CD8-positive, alpha-beta memory T cell (primary cell): ENCODE measurements around the gene PGBD5. TPM values are rescaled to one million over a fixed set of nuclear protein-coding genes. Genes with fewer than 3 reads are reported as not detected.
A peak's percentile ranks its signal among the peaks of the same experiment; 100 is the strongest.

Experiments
- CTCF ChIA-PET: fragments of 350-600 bp; sonication (Branson Sonifier 250); formaldehyde crosslinking; loops from one replicate; lab custom pipeline; 2021; ENCODE audit warnings: antibody characterized with exemption; lab: Charles Lee
- POLR2A ChIA-PET: fragments of 350-600 bp; sonication (Branson Sonifier 250); formaldehyde crosslinking; loops from one replicate; lab custom pipeline; 2021; ENCODE audit warnings: antibody characterized with exemption; lab: Charles Lee
- DNase-seq, 5 donors: peaks; one replicate each; pipeline versions ENCODE4 v3.0.0 to v3.0.0-alpha.2; 2020 to 2022; ENCODE audit warnings: mixed read lengths in 1 of 5
- H3K27ac ChIP-seq: one replicate; pipeline ENCODE4 v1.7.0; 2013; ENCODE audit warnings: low read depth, mild to moderate bottlenecking, low read length, moderate library complexity
- H3K27me3 ChIP-seq: 2 replicates; pipeline ENCODE4 v1.7.0; 2013; ENCODE audit warnings: low read length, mild to moderate bottlenecking; ENCODE audit not compliant: insufficient read depth, poor library complexity, severe bottlenecking
- H3K36me3 ChIP-seq: 2 replicates; pipeline ENCODE4 v1.7.0; 2013; ENCODE audit warnings: mild to moderate bottlenecking, low read length, moderate library complexity; ENCODE audit not compliant: insufficient read depth
- H3K4me1 ChIP-seq: 2 replicates; pipeline ENCODE4 v1.7.0; 2013; ENCODE audit warnings: mild to moderate bottlenecking, low read length, moderate library complexity; ENCODE audit not compliant: insufficient read depth
- H3K4me3 ChIP-seq: 2 replicates; pipeline ENCODE4 v1.7.0; 2013; ENCODE audit warnings: mild to moderate bottlenecking, low read length
- H3K9me3 ChIP-seq: 2 replicates; pipeline ENCODE4 v1.7.0; 2013; ENCODE audit warnings: mild to moderate bottlenecking, low read length
- H3K27ac Mint-ChIP-seq, 8 donors: one replicate each; pipeline ENCODE4 v1.8.0; 2020 to 2021; ENCODE audit warnings: mixed read lengths in 8 of 8, mild to moderate bottlenecking in 6 of 8, inconsistent platforms in 3 of 8, moderate library complexity in 3 of 8
- H3K27me3 Mint-ChIP-seq, 2 donors: one replicate each; pipeline ENCODE4 v1.8.0; 2020 to 2021; ENCODE audit warnings: mixed read lengths in 2 of 2, mild to moderate bottlenecking in 1 of 2, moderate library complexity in 1 of 2
- H3K36me3 Mint-ChIP-seq, 3 donors: one replicate each; pipeline ENCODE4 v1.8.0; 2020 to 2021; ENCODE audit warnings: mixed read lengths in 3 of 3, inconsistent platforms in 1 of 3, mild to moderate bottlenecking in 1 of 3
- H3K4me1 Mint-ChIP-seq, 3 donors: one replicate each; pipeline ENCODE4 v1.8.0; 2020 to 2021; ENCODE audit warnings: mixed read lengths in 3 of 3, inconsistent platforms in 1 of 3, mild to moderate bottlenecking in 1 of 3
- H3K4me3 Mint-ChIP-seq, 7 donors: one replicate each; pipeline ENCODE4 v1.8.0; 2020 to 2021; ENCODE audit warnings: mixed read lengths in 7 of 7, mild to moderate bottlenecking in 6 of 7, moderate library complexity in 4 of 7, inconsistent platforms in 2 of 7
- H3K9me3 Mint-ChIP-seq, 5 donors: one replicate each; pipeline ENCODE4 v1.8.0; 2020 to 2022; ENCODE audit warnings: mixed read lengths in 5 of 5, mild to moderate bottlenecking in 3 of 5, moderate library complexity in 2 of 5, inconsistent platforms in 1 of 5
- polyA plus RNA-seq: library from polyadenylated mRNA; unstranded; fragments of 300-500 nt; fragmentation: Illumina TruSeq; gene quantifications from one replicate; pipeline ENCODE4 v1.2.3, GENCODE V29; 2021
- total RNA-seq, 2 experiments: library from RNA; stranded (reverse); gene quantifications; one replicate each; pipeline ENCODE4 v1.2.3, GENCODE V29; 2021

PGBD5 gene
- total and polyA plus RNA-seq, 3 experiments from 2014 or later: not detected

GRCh38 chr1:230319014-230319747 is 107.0 kb downstream of the PGBD5 start:
- Histone ChIP-seq H3K27me3 (no peaks in the 10 kb centered on the region), H3K4me1 (no peaks in the 10 kb centered on the region), H3K36me3 (no peaks in the 10 kb centered on the region), H3K27ac (no peak overlapping the region), H3K9me3 (no peaks in the 10 kb centered on the region), H3K4me3 (no peak overlapping the region)
- Mint-ChIP-seq H3K27me3 (peaks cover 0 to 9% of the 10 kb centered on the region in 2 donors), H3K4me1 (no peaks in the 10 kb centered on the region), H3K36me3 (no peaks in the 10 kb centered on the region), H3K9me3 (no peaks in the 10 kb centered on the region), H3K4me3 (no peak overlapping the region), H3K27ac (no peak overlapping the region)
- POLR2A ChIA-PET: no interaction called here
- CTCF ChIA-PET: interaction anchor here (1.3 to 2.1 kb wide), 2 partner anchors 8 to 9 kb away, joined by 4 to 5 read pairs; no protein-coding TSS in a partner anchor
- DNase-seq: no peak

DNA sequence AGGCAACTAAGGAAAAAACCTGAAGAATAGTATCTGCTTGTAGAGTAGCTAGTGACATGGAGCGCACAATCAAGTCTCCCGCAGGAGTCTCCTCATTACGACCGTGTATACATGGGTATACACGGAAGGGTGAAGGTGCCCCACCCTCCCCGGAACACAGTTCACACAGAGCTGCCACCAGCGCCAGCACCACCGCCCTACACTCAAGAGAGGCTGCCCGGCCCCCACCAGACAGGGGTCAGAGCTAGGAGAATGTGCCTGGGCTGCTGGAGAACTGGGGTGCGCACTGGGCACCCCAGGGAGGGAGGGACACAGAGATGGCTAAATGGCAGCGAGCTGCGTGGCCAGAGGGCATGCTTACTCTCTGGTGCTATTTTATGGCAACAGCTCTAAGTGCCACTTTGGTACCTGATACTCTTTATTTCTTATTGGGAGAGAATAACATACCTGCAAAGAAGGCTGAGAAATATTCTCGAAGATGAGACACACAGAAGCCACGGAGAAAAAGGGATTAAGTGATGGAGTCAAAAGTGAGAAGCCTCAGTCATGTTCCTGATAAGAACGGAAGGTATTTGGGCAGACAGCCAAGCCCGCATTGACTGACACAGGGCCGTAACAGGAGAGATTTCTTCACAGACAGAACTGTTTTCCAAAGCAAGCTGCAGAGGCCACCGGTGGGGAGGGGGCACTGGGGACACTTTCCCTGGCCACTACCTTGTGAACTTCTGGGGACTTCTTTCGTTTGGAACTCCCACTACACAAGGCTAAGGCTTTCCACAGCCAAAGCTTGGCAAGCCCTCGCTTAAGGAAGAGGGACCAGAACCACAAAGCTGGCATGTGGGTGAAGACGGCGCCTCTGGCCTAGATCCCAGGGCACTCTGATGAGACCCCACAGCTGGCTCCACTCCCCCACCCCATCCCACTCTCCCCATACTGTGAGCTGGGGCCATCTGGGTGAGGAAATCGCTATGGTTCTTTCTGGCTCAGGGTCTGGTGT is 108.0 kb downstream of the PGBD5 start:
- POLR2A ChIA-PET: no interaction called here
- no peak overlapping the region for H3K4me3 ChIP-seq
- H3K4me3 Mint-ChIP-seq: no peak overlapping the region
- H3K9me3 Mint-ChIP-seq: no peaks in the 10 kb centered on the region
- no peaks in the 10 kb centered on the region for H3K4me1 Mint-ChIP-seq
- no peaks in the 10 kb centered on the region for H3K4me1 ChIP-seq
- CTCF ChIA-PET: interaction anchor here (1.3 kb wide), 1 partner anchor 8 kb away, joined by 4 read pairs; no protein-coding TSS in a partner anchor
- no peaks in the 10 kb centered on the region for H3K27me3 ChIP-seq
- DNase-seq: no peak
- no peak overlapping the region for H3K27ac Mint-ChIP-seq
- H3K27me3 Mint-ChIP-seq: peaks cover 0 to 10% of the 10 kb centered on the region in 2 donors
- H3K36me3 ChIP-seq: no peaks in the 10 kb centered on the region
- H3K9me3 ChIP-seq: no peaks in the 10 kb centered on the region
- no peak overlapping the region for H3K27ac ChIP-seq
- no peaks in the 10 kb centered on the region for H3K36me3 Mint-ChIP-seq

GRCh38 chr1:230316864-230317745 is 109.0 kb downstream of the PGBD5 start:
- Mint-ChIP-seq H3K9me3 (no peaks in the 10 kb centered on the region), H3K27ac (no peak overlapping the region), H3K4me3 (no peak overlapping the region), H3K4me1 (no peaks in the 10 kb centered on the region), H3K36me3 (no peaks in the 10 kb centered on the region), H3K27me3 (peaks cover 0 to 13% of the 10 kb centered on the region in 2 donors)
- Histone ChIP-seq H3K4me1 (no peaks in the 10 kb centered on the region), H3K27me3 (no peaks in the 10 kb centered on the region), H3K4me3 (no peak overlapping the region), H3K36me3 (no peaks in the 10 kb centered on the region), H3K27ac (no peak overlapping the region), H3K9me3 (no peaks in the 10 kb centered on the region)
- DNase-seq: no peak
- ChIA-PET CTCF (no interaction called here), POLR2A (no interaction called here)

- Histone ChIP-seq H3K4me1 (peaks cover 4% of the 10 kb centered on the region), H3K4me3 (no peak overlapping the region), H3K27ac (no peak overlapping the region), H3K27me3 (no peaks in the 10 kb centered on the region), H3K36me3 (no peaks in the 10 kb centered on the region), H3K9me3 (no peaks in the 10 kb centered on the region)
- H3K4me3 Mint-ChIP-seq: no peak overlapping the region
- no peaks in the 10 kb centered on the region for H3K36me3 Mint-ChIP-seq
- H3K4me1 Mint-ChIP-seq: peaks cover 1 to 4% (median 3%) of the 10 kb centered on the region in 3 donors
- POLR2A ChIA-PET: no interaction called here
- DNase-seq: peak in 1 of 5 donors; percentile 16
- H3K27ac Mint-ChIP-seq: no peak overlapping the region
- H3K9me3 Mint-ChIP-seq: no peaks in the 10 kb centered on the region
- CTCF ChIA-PET: interaction anchor here (2.1 kb wide), 1 partner anchor 10 kb away, joined by 7 read pairs; no protein-coding TSS in a partner anchor
- peaks cover 2 to 16% of the 10 kb centered on the region in 2 donors for H3K27me3 Mint-ChIP-seq
These were observed 111.0 kb downstream of the PGBD5 start for GRCh38 chr1:230315099-230315498.

DNA sequence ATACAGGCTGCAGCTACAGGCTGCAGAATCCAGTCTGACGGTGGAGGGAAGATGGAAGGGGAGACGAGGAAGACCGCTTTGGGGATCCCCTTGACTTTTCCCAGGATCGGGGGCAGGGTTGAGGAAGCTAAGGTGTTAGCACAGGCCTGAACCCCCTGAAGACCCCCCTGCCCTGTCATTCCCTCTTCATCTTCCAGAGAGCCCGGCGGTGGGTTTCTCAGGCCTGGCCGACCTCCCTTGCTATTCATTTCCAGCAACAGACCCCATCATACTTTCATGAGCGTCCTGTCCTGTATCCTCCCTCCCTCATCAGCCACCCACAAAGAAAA is 112.0 kb downstream of the PGBD5 start:
- no peaks in the 10 kb centered on the region for H3K36me3 ChIP-seq
- DNase-seq: no peak
- Mint-ChIP-seq H3K36me3 (no peaks in the 10 kb centered on the region), H3K4me1 (peaks cover 1 to 4% (median 3%) of the 10 kb centered on the region in 3 donors), H3K27ac (no peak overlapping the region), H3K27me3 (peaks cover 4 to 11% of the 10 kb centered on the region in 2 donors), H3K9me3 (no peaks in the 10 kb centered on the region), H3K4me3 (no peak overlapping the region)
- CTCF ChIA-PET: interaction anchor here (2.1 kb wide), 1 partner anchor 9 kb away, joined by 7 read pairs; no protein-coding TSS in a partner anchor
- H3K4me3 ChIP-seq: no peak overlapping the region
- no peaks in the 10 kb centered on the region for H3K9me3 ChIP-seq
- no peak overlapping the region for H3K27ac ChIP-seq
- POLR2A ChIA-PET: no interaction called here
- peaks cover 4% of the 10 kb centered on the region for H3K4me1 ChIP-seq
- H3K27me3 ChIP-seq: no peaks in the 10 kb centered on the region

DNA sequence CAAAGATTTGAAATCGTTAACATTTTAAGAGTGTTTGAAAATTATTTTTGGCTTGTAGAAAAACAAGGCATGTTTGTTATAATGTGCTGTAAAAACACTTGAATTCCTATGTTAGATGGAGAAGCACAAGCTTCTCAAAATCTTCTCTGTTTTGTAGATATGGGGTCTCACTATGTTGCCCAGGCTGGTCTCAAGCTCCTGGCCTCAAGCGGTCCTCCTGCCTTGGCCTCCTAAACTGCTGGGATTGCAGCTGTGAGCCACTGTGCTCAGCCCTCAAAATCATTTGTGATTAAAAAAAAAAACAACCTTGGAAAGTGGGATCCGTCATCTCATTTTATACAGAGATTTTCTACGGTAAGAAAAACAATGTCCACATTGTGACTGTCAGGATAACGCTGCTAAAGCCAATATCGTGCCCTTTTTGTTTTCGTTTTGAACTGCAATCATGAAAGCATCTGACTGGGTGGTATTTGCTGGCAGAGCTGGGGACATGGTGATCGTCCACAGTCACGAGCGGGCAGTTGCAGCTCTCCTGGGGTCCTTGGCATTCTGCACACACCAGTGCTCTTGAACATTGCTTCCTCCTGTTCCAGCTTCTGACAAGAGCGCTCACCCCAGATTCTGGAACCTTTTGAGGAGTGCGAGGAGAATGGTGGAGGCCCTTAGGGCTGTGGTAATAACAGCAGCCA is 112.5 kb downstream of the PGBD5 start:
- Mint-ChIP-seq H3K36me3 (no peaks in the 10 kb centered on the region), H3K27me3 (peaks cover 4 to 11% of the 10 kb centered on the region in 2 donors), H3K27ac (no peak overlapping the region), H3K4me3 (no peak overlapping the region), H3K9me3 (no peaks in the 10 kb centered on the region), H3K4me1 (peaks cover 1 to 4% (median 3%) of the 10 kb centered on the region in 3 donors)
- ChIA-PET POLR2A (interaction anchor here (0.7 kb wide), 1 partner anchor 115 kb away, joined by 3 read pairs; no protein-coding TSS in a partner anchor), CTCF (interaction anchor here (2.1 kb wide), 1 partner anchor 8 kb away, joined by 7 read pairs; no protein-coding TSS in a partner anchor)
- no peaks in the 10 kb centered on the region for H3K9me3 ChIP-seq
- DNase-seq: peak in 1 of 5 donors; percentile 12
- no peaks in the 10 kb centered on the region for H3K36me3 ChIP-seq
- peaks cover 4% of the 10 kb centered on the region for H3K4me1 ChIP-seq
- H3K27me3 ChIP-seq: no peaks in the 10 kb centered on the region
- no peak overlapping the region for H3K4me3 ChIP-seq
- no peak overlapping the region for H3K27ac ChIP-seq

DNA sequence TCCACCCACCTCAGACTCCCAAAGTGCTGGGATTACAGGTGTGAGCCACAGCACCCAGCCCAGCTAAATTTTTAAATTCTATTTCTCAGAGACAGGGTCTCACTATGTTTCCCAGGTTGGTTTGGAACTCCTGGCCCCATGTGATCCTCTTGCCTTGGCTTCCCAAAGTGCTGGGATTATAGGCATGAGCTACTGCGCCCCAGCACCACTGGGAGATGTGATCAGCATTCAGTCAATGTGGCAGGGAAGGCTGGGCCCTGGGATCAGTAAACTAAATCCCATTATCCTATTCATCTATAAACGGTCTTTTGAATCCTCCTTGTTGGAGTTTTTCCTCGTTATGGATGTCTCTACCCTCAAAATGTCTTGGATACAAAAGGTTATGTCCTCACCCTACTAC is 113.5 kb downstream of the PGBD5 start:
- no peak overlapping the region for H3K4me3 ChIP-seq
- no peaks in the 10 kb centered on the region for H3K36me3 ChIP-seq
- Mint-ChIP-seq H3K27ac (no peak overlapping the region), H3K4me3 (no peak overlapping the region), H3K4me1 (peaks cover 1 to 4% (median 3%) of the 10 kb centered on the region in 3 donors), H3K27me3 (peaks cover 4 to 11% of the 10 kb centered on the region in 2 donors), H3K36me3 (no peaks in the 10 kb centered on the region), H3K9me3 (no peaks in the 10 kb centered on the region)
- no peak overlapping the region for H3K27ac ChIP-seq
- H3K9me3 ChIP-seq: no peaks in the 10 kb centered on the region
- DNase-seq: peak in 1 of 5 donors; percentile 7
- POLR2A ChIA-PET: no interaction called here
- H3K27me3 ChIP-seq: no peaks in the 10 kb centered on the region
- peaks cover 4% of the 10 kb centered on the region for H3K4me1 ChIP-seq
- CTCF ChIA-PET: interaction anchor here (0.7 to 2.0 kb wide), 4 partner anchors 65 to 774 kb away, joined by 3 to 10 read pairs (median 4); no protein-coding TSS in a partner anchor
